Mucosa of gallbladder (tissue), 1 donor: Measurements from ENCODE around the gene SBNO2. TPM values are rescaled to one million over a fixed set of nuclear protein-coding genes. Genes with fewer than 3 reads are reported as not detected.
"Not testable (repeated sequence)": the region's sequence is repeated elsewhere in the genome, so short reads cannot be mapped to it uniquely, and the experiment has no call there.

ENCODE experiments used
- DNase-seq: peaks from one replicate; pipeline ENCODE4 v3.0.0-alpha.2; 2020; ENCODE audit warnings: low spot score
- total RNA-seq: library from RNA; stranded (reverse); gene quantifications from one replicate; pipeline ENCODE4 v1.2.1, GENCODE V29; 2021
- donor health status: DM: no; HTN: no; CAD: no.

Gene SBNO2
- total RNA-seq, 1 donor from 2014 or later, result 64.1 TPM

- DNase-seq, result no peak
Observed at GRCh38 chr19:1138121-1138520, 35.9 kb downstream of the SBNO2 start.

GRCh38 chr19:1136621-1137317 lies 37.3 kb downstream of the SBNO2 start:
- DNase-seq, result no peak

GRCh38 chr19:1136201-1136600 lies 37.9 kb downstream of the SBNO2 start:
- DNase-seq, result peak; percentile 61

- DNase-seq, result no peak
Observed at GRCh38 chr19:1135454-1135853, 38.6 kb downstream of the SBNO2 start.

GRCh38 chr19:1134431-1134830 lies 39.6 kb downstream of the SBNO2 start:
- no peak for DNase-seq

GRCh38 chr19:1133471-1133929 lies 40.6 kb downstream of the SBNO2 start:
- DNase-seq, result peak; percentile 50

GRCh38 chr19:1132552-1133383 lies 41.3 kb downstream of the SBNO2 start:
- DNase-seq, result no peak

GRCh38 chr19:1131718-1132551 lies 42.1 kb downstream of the SBNO2 start:
- DNase-seq, result peak; percentile 83

- no peak for DNase-seq
Observed at GRCh38 chr19:1130771-1131717, 43.0 kb downstream of the SBNO2 start.

- no peak for DNase-seq
Observed at GRCh38 chr19:1129535-1129934, 44.5 kb downstream of the SBNO2 start.

- not testable (repeated sequence) for DNase-seq
Observed at GRCh38 chr19:1129084-1129483, 45.0 kb downstream of the SBNO2 start.

GRCh38 chr19:1128106-1128505 lies 46.0 kb downstream of the SBNO2 start:
- DNase-seq, result no peak

- DNase-seq, result no peak
Observed at GRCh38 chr19:1126984-1127760, 46.9 kb downstream of the SBNO2 start.

- DNase-seq, result no peak
Observed at GRCh38 chr19:1125601-1126467, 48.2 kb downstream of the SBNO2 start.

- no peak for DNase-seq
Observed at GRCh38 chr19:1123885-1124677, 50.0 kb downstream of the SBNO2 start.

GRCh38 chr19:1123381-1123780 lies 50.7 kb downstream of the SBNO2 start:
- no peak for DNase-seq

- no peak for DNase-seq
Observed at GRCh38 chr19:1122972-1123363, 51.1 kb downstream of the SBNO2 start.
